Adrenal gland (tissue), 5 donors: ENCODE results near the gene TSPAN13.

Experiments
- CTCF ChIP-seq, 6 experiments: fragments of 450-650 bp in 4 of 6; fragments of 200-600 bp in 2 of 6; sonication (generic) in 1 of 6; IDR thresholded peaks; 1 replicate in 5 of 6; 2 replicates in 1 of 6; pipeline versions ENCODE4 v1.5.1 to v1.8.0; 2016 to 2021; ENCODE audit warnings: antibody characterized with exemption in 6 of 6, mild to moderate bottlenecking in 2 of 6, moderate library complexity in 1 of 6
- POLR2A ChIP-seq, 2 donors: fragments of 450-650 bp; IDR thresholded peaks; one replicate each; pipeline ENCODE4 v1.6.1; 2017; ENCODE audit warnings: antibody characterized with exemption in 2 of 2, mild to moderate bottlenecking in 2 of 2, moderate library complexity in 1 of 2
- donor health status: DM: no; HTN: no; CAD: no.

DNA sequence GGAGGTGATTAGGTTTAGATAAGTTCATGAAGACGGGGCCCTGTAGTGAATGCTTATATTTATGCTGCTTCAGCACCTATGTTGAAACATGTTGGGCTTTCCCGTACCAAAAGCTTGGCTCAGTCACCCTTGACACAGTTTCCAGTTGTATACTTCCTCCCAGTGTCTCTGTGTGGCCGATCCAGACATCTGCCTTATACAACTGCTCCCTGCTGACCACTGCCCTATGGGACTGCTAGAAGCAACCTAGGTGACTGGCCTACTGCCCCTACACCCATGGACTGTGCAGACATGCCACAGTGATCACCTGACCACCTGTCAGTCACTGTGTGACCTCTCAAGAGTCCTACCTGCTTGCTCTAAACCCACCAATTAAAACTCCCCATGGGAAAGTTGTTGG, 22.6 kb upstream of the TSPAN13 start:
- TF ChIP-seq POLR2A (IDR thresholded peaks at IDR 0.05): no peak
- TF ChIP-seq CTCF (IDR thresholded peaks at IDR 0.05): no peak
